Measurements from ENCODE around the gene POMGNT1. TPM values are rescaled to one million over a fixed set of nuclear protein-coding genes. Genes with fewer than 3 reads are reported as not detected.

Gene POMGNT1
- total and polyA plus RNA-seq, 2 donors (not counting 3 experiments of a cell fraction or from before 2014, with no cell fraction given): 64.4 to 67.5 TPM

GRCh38 chr1:46148318-46148717 lies 49.9 kb downstream of the POMGNT1 start:
- H3K4me1 ChIP-seq (ENCODE audit: control insufficient read depth, extremely low read depth, insufficient read depth, low read length): no peaks in the 10 kb centered on the region
- H3K9me1 ChIP-seq (replicated peaks; ENCODE audit: control insufficient read depth, extremely low read depth, insufficient read depth, low read length): no peaks in the 10 kb centered on the region
- no peak for FAIRE-seq
- DNase-seq (ENCODE audit: low read depth, low spot score): no peak
- no peaks in the 10 kb centered on the region for H4K20me1 ChIP-seq (replicated peaks; ENCODE audit: control insufficient read depth, extremely low read depth, insufficient read depth, low read length)
- dilution Hi-C loops (cut with MboI; ENCODE audit: extremely low pct_ligation_motif_present, low sequenced_read_pairs) (no loop called here), intact Hi-C loops (cut with micrococcal nuclease) (no loop called here)
- H3K79me2 ChIP-seq (ENCODE audit: control insufficient read depth, insufficient read depth, low read length): no peaks in the 10 kb centered on the region
- no peaks in the 10 kb centered on the region for H3K36me3 ChIP-seq (ENCODE audit: control insufficient read depth in 2 of 2, extremely low read depth in 1 of 2, insufficient read depth in 2 of 2, low read length in 2 of 2)
- no peak overlapping the region for H2AFZ ChIP-seq (ENCODE audit: low read depth, low read length)
- no peak overlapping the region for H3K4me3 ChIP-seq (replicated peaks in 1 of 3; ENCODE audit: insufficient read depth in 1 of 3, low read depth in 1 of 3, low read length in 3 of 3)
- H3K27ac ChIP-seq (ENCODE audit: insufficient read depth, low read depth, low read length): no peak overlapping the region
- CTCF ChIA-PET: interaction anchor here (1.2 to 1.3 kb wide), 2 partner anchors 10 to 17 kb away, joined by 3 to 4 read pairs; no protein-coding TSS in a partner anchor
- TF ChIP-seq POLR2A (IDR thresholded peaks at IDR 0.05; ENCODE audit: low read depth, low read length): no peak
- no peak for TF ChIP-seq GATA2 (IDR thresholded peaks at IDR 0.05; ENCODE audit: insufficient read depth, insufficient read length, low read depth, low read length)
- no peak for TF ChIP-seq POLR2AphosphoS5 (IDR thresholded peaks at IDR 0.05; ENCODE audit: insufficient read depth, low read depth, low read length)
- TF ChIP-seq MYC (IDR thresholded peaks at IDR 0.05; ENCODE audit: low read depth, low read length): no peak
- no peak for TF ChIP-seq EZH2 (IDR thresholded peaks at IDR 0.05; ENCODE audit: borderline replicate concordance, low read depth, low read length, severe bottlenecking)
- no peak for TF ChIP-seq FOS (IDR thresholded peaks at IDR 0.05; ENCODE audit: borderline replicate concordance, insufficient read depth, low read length)
- TF ChIP-seq JUN (IDR thresholded peaks at IDR 0.05; ENCODE audit: borderline replicate concordance, insufficient read depth, insufficient read length, low read depth): no peak
- no peak for TF ChIP-seq MAX (IDR thresholded peaks at IDR 0.05; ENCODE audit: insufficient read depth, insufficient read length)
- TF ChIP-seq CTCF (IDR thresholded peaks at IDR 0.05; ENCODE audit: extremely low read depth in 1 of 2, insufficient read depth in 1 of 2, low read depth in 1 of 2, low read length in 2 of 2): no peak
- no peak overlapping the region for H3K9ac ChIP-seq (replicated peaks; ENCODE audit: extremely low read depth, insufficient read depth, low read length)
- no peaks in the 10 kb centered on the region for H3K27me3 ChIP-seq (ENCODE audit: control insufficient read depth in 2 of 2, insufficient read depth in 2 of 2, low read length in 2 of 2)
- no peak overlapping the region for H3K4me2 ChIP-seq (ENCODE audit: insufficient read depth, low read length)
- no peaks in the 10 kb centered on the region for H3K9me3 ChIP-seq (replicated peaks; ENCODE audit: control insufficient read depth, insufficient read depth, low read length)
- BruUV-seq (replicated peaks): no TSS peak
- POLR2A ChIA-PET: no interaction called here

Small RNAs within 50 kb of the gene (small RNA-seq; reads per million reads assigned to genes)
- gene AL672043.1 (ENCODE audit: insufficient read depth, insufficient read length, low read depth, low replicate concordance): not detected

Other genes with a start within 250 kb of the POMGNT1 start
- 14.3 and 14.6 TPM in 2 replicates for gene PIK3R3, start 65.8 kb downstream of the POMGNT1 start, total RNA-seq
- 6.1 and 7.5 TPM in 2 replicates for gene PIK3R3, start 65.8 kb downstream of the POMGNT1 start, polyA plus RNA-seq
- 0.37 and 0.88 TPM in 2 replicates for gene TSPAN1, start 23.3 kb downstream of the POMGNT1 start, total RNA-seq
- gene TSPAN1, start 23.3 kb downstream of the POMGNT1 start, polyA plus RNA-seq: 0.65 and 0.91 TPM in 2 replicates
- gene P3R3URF, start 21.9 kb downstream of the POMGNT1 start, total RNA-seq: not detected in 2 replicates
- gene P3R3URF, start 21.9 kb downstream of the POMGNT1 start, polyA plus RNA-seq: not detected in 2 replicates
- gene LURAP1, start 4.9 kb upstream of the POMGNT1 start, total RNA-seq: 2.4 and 3.4 TPM in 2 replicates
- 2.3 and 2.5 TPM in 2 replicates for gene LURAP1, start 4.9 kb upstream of the POMGNT1 start, polyA plus RNA-seq
- 18.9 and 19.7 TPM in 2 replicates for gene RAD54L, start 49.3 kb upstream of the POMGNT1 start, total RNA-seq
- 10.1 and 10.5 TPM in 2 replicates for gene RAD54L, start 49.3 kb upstream of the POMGNT1 start, polyA plus RNA-seq
- 69.2 and 71.5 TPM in 2 replicates for gene LRRC41, start 105.2 kb upstream of the POMGNT1 start, total RNA-seq
- gene LRRC41, start 105.2 kb upstream of the POMGNT1 start, polyA plus RNA-seq: 91.1 and 105 TPM in 2 replicates
- gene UQCRH, start 105.3 kb upstream of the POMGNT1 start, total RNA-seq: 253 and 266 TPM in 2 replicates
- gene UQCRH, start 105.3 kb upstream of the POMGNT1 start, polyA plus RNA-seq: 301 and 527 TPM in 2 replicates
- gene NSUN4, start 142.4 kb upstream of the POMGNT1 start, total RNA-seq: 21.6 and 22.4 TPM in 2 replicates
- gene NSUN4, start 142.4 kb upstream of the POMGNT1 start, polyA plus RNA-seq: 18.6 and 23.4 TPM in 2 replicates
- 1.5 TPM in 1 of 2 replicates, not detected in the other for gene FAAH, start 195.9 kb upstream of the POMGNT1 start, total RNA-seq
- 0.47 and 0.76 TPM in 2 replicates for gene FAAH, start 195.9 kb upstream of the POMGNT1 start, polyA plus RNA-seq